ENCODE measurements around the gene TLR5.
A peak's percentile ranks its signal among the peaks of the same experiment; 100 is the strongest.

The TLR5 gene

GRCh38 chr1:223150443-223150842, 7.4 kb upstream of the TLR5 start:
- Histone ChIP-seq H3K4me1 (peaks cover 14% of the 10 kb centered on the region), H3K27ac (no peak overlapping the region), H3K36me3 (no peaks in the 10 kb centered on the region), H3K27me3 (no peaks in the 10 kb centered on the region), H3K9ac (no peak overlapping the region), H4K20me1 (no peaks in the 10 kb centered on the region), H3K4me3 (no peak overlapping the region), H3K4me2 (no peak overlapping the region), H3K9me3 (peaks cover 27% of the 10 kb centered on the region)
- no peak for TF ChIP-seq Cebpa-rat (IDR thresholded peaks at IDR 0.05)

GRCh38 chr1:223147873-223148272, 4.8 kb upstream of the TLR5 start:
- no peak overlapping the region for H3K4me3 ChIP-seq
- peaks cover 27% of the 10 kb centered on the region for H3K9me3 ChIP-seq
- no peaks in the 10 kb centered on the region for H4K20me1 ChIP-seq
- H3K4me1 ChIP-seq, result peaks cover 22% of the 10 kb centered on the region
- H3K4me2 ChIP-seq, result no peak overlapping the region
- H3K36me3 ChIP-seq, result no peaks in the 10 kb centered on the region
- no peaks in the 10 kb centered on the region for H3K27me3 ChIP-seq
- H3K27ac ChIP-seq, result no peak overlapping the region
- H3K9ac ChIP-seq, result no peak overlapping the region
- TF ChIP-seq Cebpa-rat (IDR thresholded peaks at IDR 0.05), result no peak

- H3K9ac ChIP-seq, result no peak overlapping the region
- no peak overlapping the region for H3K27ac ChIP-seq
- H3K4me2 ChIP-seq, result no peak overlapping the region
- no peak for TF ChIP-seq Cebpa-rat (IDR thresholded peaks at IDR 0.05)
- H3K27me3 ChIP-seq, result no peaks in the 10 kb centered on the region
- H3K4me1 ChIP-seq, result peaks cover 26% of the 10 kb centered on the region
- peaks cover 27% of the 10 kb centered on the region for H3K9me3 ChIP-seq
- no peaks in the 10 kb centered on the region for H4K20me1 ChIP-seq
- no peak overlapping the region for H3K4me3 ChIP-seq
- no peaks in the 10 kb centered on the region for H3K36me3 ChIP-seq
Measured at GRCh38 chr1:223147409-223147808, 4.4 kb upstream of the TLR5 start.

- no peak overlapping the region for H3K4me3 ChIP-seq
- H3K27me3 ChIP-seq, result no peaks in the 10 kb centered on the region
- H4K20me1 ChIP-seq, result no peaks in the 10 kb centered on the region
- H3K9ac ChIP-seq, result no peak overlapping the region
- no peak for TF ChIP-seq Cebpa-rat (IDR thresholded peaks at IDR 0.05)
- no peak overlapping the region for H3K4me2 ChIP-seq
- peaks cover 27% of the 10 kb centered on the region for H3K9me3 ChIP-seq
- peaks cover 32% of the 10 kb centered on the region for H3K4me1 ChIP-seq
- H3K27ac ChIP-seq, result no peak overlapping the region
- H3K36me3 ChIP-seq, result no peaks in the 10 kb centered on the region
Measured at GRCh38 chr1:223146745-223147144, 3.7 kb upstream of the TLR5 start.

GRCh38 chr1:223144914-223145313, 1.9 kb upstream of the TLR5 start:
- Histone ChIP-seq H3K9ac (no peak overlapping the region), H3K36me3 (no peaks in the 10 kb centered on the region), H3K4me1 (peaks cover 36% of the 10 kb centered on the region), H3K4me3 (no peak overlapping the region), H3K27me3 (no peaks in the 10 kb centered on the region), H4K20me1 (no peaks in the 10 kb centered on the region), H3K27ac (no peak overlapping the region), H3K9me3 (peaks cover 27% of the 10 kb centered on the region), H3K4me2 (no peak overlapping the region)
- TF ChIP-seq Cebpa-rat (IDR thresholded peaks at IDR 0.05), result no peak

- H4K20me1 ChIP-seq, result no peaks in the 10 kb centered on the region
- no peak for TF ChIP-seq Cebpa-rat (IDR thresholded peaks at IDR 0.05)
- H3K27me3 ChIP-seq, result no peaks in the 10 kb centered on the region
- H3K9ac ChIP-seq, result 0 out of 2 replicates have a peak overlapping the region, but pooled peaks have one; percentile 65
- peak overlapping the region; percentile 67; the same call in 1 of the 2 replicates for H3K27ac ChIP-seq
- peak overlapping the region; percentile 86 for H3K4me2 ChIP-seq
- no peaks in the 10 kb centered on the region for H3K36me3 ChIP-seq
- H3K9me3 ChIP-seq, result peaks cover 28% of the 10 kb centered on the region
- peaks cover 36% of the 10 kb centered on the region for H3K4me1 ChIP-seq
- no peak overlapping the region for H3K4me3 ChIP-seq
Measured at GRCh38 chr1:223144431-223144830, 1.4 kb upstream of the TLR5 start.

- Histone ChIP-seq H3K9me3 (peaks cover 34% of the 10 kb centered on the region), H3K4me3 (peak overlapping the region; percentile 71), H3K4me2 (peak overlapping the region; percentile 86), H3K36me3 (no peaks in the 10 kb centered on the region), H3K27ac (peak overlapping the region; percentile 67), H3K9ac (peak overlapping the region; percentile 65; the same call in 1 of the 2 replicates), H4K20me1 (no peaks in the 10 kb centered on the region), H3K27me3 (no peaks in the 10 kb centered on the region), H3K4me1 (peaks cover 36% of the 10 kb centered on the region)
- no peak for TF ChIP-seq Cebpa-rat (IDR thresholded peaks at IDR 0.05)
Measured at GRCh38 chr1:223143537-223144248, 645 bp upstream of the TLR5 start.

- Histone ChIP-seq H3K4me2 (peak overlapping the region; percentile 86), H3K9me3 (peaks cover 21% of the 10 kb centered on the region), H3K9ac (no peak overlapping the region; the same call in 1 of the 2 replicates), H3K27me3 (no peaks in the 10 kb centered on the region), H3K4me3 (peak overlapping the region; percentile 71), H4K20me1 (no peaks in the 10 kb centered on the region), H3K4me1 (peaks cover 36% of the 10 kb centered on the region), H3K36me3 (no peaks in the 10 kb centered on the region), H3K27ac (no peak overlapping the region)
- TF ChIP-seq Cebpa-rat (IDR thresholded peaks at IDR 0.05), result no peak
Measured at GRCh38 chr1:223142269-223142668, 779 bp downstream of the TLR5 start.

GRCh38 chr1:223140611-223141405, 2.2 kb downstream of the TLR5 start:
- H3K9me3 ChIP-seq, result peaks cover 10% of the 10 kb centered on the region; the same call in 1 of the 2 replicates
- no peaks in the 10 kb centered on the region for H3K36me3 ChIP-seq
- peaks cover 36% of the 10 kb centered on the region for H3K4me1 ChIP-seq
- H3K4me2 ChIP-seq, result no peak overlapping the region
- no peak for TF ChIP-seq Cebpa-rat (IDR thresholded peaks at IDR 0.05)
- H3K9ac ChIP-seq, result no peak overlapping the region
- no peaks in the 10 kb centered on the region for H3K27me3 ChIP-seq
- no peak overlapping the region for H3K27ac ChIP-seq
- no peaks in the 10 kb centered on the region for H4K20me1 ChIP-seq
- H3K4me3 ChIP-seq, result no peak overlapping the region

All from BLaER1 (cell line).